Adrenal gland (tissue), 5 donors: ENCODE measurements around the gene CDH9.

ENCODE experiments used
- CTCF ChIP-seq, 6 experiments: fragments of 450-650 bp in 4 of 6; fragments of 200-600 bp in 2 of 6; sonication (generic) in 1 of 6; IDR thresholded peaks; 1 replicate in 5 of 6; 2 replicates in 1 of 6; pipeline versions ENCODE4 v1.5.1 to v1.8.0; 2016 to 2021; ENCODE audit warnings: antibody characterized with exemption in 6 of 6, mild to moderate bottlenecking in 2 of 6, moderate library complexity in 1 of 6
- POLR2A ChIP-seq, 2 donors: fragments of 450-650 bp; IDR thresholded peaks; one replicate each; pipeline ENCODE4 v1.6.1; 2017; ENCODE audit warnings: antibody characterized with exemption in 2 of 2, mild to moderate bottlenecking in 2 of 2, moderate library complexity in 1 of 2
- donor health status: DM: no; HTN: no; CAD: no.

- TF ChIP-seq CTCF (IDR thresholded peaks at IDR 0.05) (no peak), POLR2A (IDR thresholded peaks at IDR 0.05) (no peak)
These were observed 12.3 kb downstream of the CDH9 start for GRCh38 chr5:27026063-27026462.
